Measurements from ENCODE around the gene TRIOBP.

GRCh38 chr22:37672920-37673455, 23.9 kb upstream of the TRIOBP start:
- no peak for TF ChIP-seq CTCF (conservative IDR thresholded peaks at IDR 0.05)
- no peak for TF ChIP-seq EZH2 (IDR thresholded peaks at IDR 0.05; ENCODE audit: low read depth)

All from PC-9 (cell line).